ENCODE measurements around the gene ZNF664.

- no peak for TF ChIP-seq EZH2 (IDR thresholded peaks at IDR 0.05; ENCODE audit: low read length, unreplicated experiment)
- TF ChIP-seq CTCF (conservative IDR thresholded peaks at IDR 0.05; ENCODE audit: low read depth, low read length), result no peak
Measured at GRCh38 chr12:123965382-123965781, 7.6 kb upstream of the ZNF664 start.
